ENCODE data around the gene PACRG.

PACRG gene

DNA sequence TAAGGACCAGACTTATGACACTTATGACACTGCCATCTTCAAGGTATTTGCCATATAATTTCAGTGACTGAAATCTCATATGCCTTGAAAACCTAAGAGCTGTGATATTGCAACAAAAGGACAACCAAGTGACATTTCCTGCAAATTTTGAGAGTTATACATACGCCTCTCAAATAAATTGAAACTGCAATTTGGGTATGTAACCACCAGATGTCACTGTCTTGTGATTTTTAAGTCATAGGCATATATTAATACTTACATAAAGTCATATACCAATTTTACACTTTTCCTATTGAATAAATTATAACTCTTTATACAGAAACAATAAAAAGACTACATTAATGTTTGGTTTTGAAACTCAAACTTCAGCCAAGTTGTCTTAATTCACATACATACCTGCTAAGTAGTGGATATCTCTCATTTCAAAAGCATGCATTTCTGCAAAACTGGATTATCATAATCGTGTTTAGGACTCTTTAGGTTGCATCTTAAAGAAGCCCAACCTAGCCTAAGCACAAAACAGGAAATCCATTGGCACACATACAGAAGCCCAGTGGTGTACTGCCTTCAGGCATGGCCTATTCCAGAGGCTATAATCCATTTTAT lies 180.2 kb downstream of the PACRG start:
- no peaks in the 10 kb centered on the region for H3K36me3 ChIP-seq (ENCODE audit: insufficient read depth, low read length)

DNA sequence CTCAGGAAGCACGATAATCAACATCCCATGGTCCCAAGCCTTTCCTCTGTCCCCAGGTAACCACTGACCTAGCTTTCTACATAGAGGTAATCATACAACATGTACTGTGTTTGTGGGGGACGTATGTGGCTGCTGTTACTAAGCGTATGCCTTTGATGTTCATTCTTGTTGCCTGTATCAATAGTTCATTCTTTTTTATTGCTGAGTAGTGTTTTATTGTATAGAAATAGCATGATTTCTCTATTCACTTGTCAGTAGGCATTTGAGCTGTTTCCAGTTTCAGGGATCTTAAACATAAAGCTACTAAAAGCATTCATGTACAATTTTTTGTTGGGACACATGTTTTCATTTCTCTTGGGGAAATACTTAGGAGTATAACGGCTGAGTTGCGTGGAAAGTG lies 185.4 kb downstream of the PACRG start:
- H3K36me3 ChIP-seq (ENCODE audit: insufficient read depth, low read length): no peaks in the 10 kb centered on the region
- no peaks in the 10 kb centered on the region for H3K4me1 ChIP-seq (ENCODE audit: insufficient read depth, low read length)
- H3K9me3 ChIP-seq (ENCODE audit: low read length): no peaks in the 10 kb centered on the region
- H3K4me3 ChIP-seq (ENCODE audit: low read depth in 1 of 2, low read length in 2 of 2): no peak overlapping the region
- H3K27ac ChIP-seq (ENCODE audit: low read depth, low read length): no peak overlapping the region
- no peaks in the 10 kb centered on the region for H3K27me3 ChIP-seq (ENCODE audit: control insufficient read depth in 1 of 2, insufficient read depth in 2 of 2, low read length in 2 of 2)
- no peak overlapping the region for H3K9ac ChIP-seq (ENCODE audit: low read length)

More for the DNA sequence above, 180.2 kb downstream of the PACRG start:
- Histone ChIP-seq H3K4me1 (ENCODE audit: insufficient read depth, low read length) (no peaks in the 10 kb centered on the region), H3K27me3 (ENCODE audit: control insufficient read depth in 1 of 2, insufficient read depth in 2 of 2, low read length in 2 of 2) (no peaks in the 10 kb centered on the region), H3K9ac (ENCODE audit: low read length) (no peak overlapping the region), H3K9me3 (ENCODE audit: low read length) (no peaks in the 10 kb centered on the region), H3K27ac (ENCODE audit: low read depth, low read length) (no peak overlapping the region), H3K4me3 (ENCODE audit: low read depth in 1 of 2, low read length in 2 of 2) (no peak overlapping the region)

DNA sequence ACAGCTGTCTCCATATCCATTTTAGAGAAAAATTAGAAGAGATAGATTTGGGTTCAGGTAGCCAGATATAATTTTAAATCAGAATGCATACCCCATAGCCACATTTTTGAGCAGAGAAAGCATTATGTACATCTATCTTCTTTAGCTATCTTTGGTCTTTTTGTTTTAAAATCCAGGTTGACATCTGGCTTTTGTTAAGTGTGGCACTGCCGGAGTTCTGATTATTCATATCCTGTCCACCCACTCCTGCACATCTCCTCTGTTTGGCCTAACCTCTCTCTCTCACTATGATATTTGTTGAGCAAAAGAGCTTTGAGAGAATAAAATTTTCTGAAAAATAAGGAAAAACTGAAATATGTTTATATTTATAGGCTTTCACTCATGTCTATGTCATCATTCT lies 189.7 kb downstream of the PACRG start:
- no peaks in the 10 kb centered on the region for H3K36me3 ChIP-seq (ENCODE audit: insufficient read depth, low read length)
- no peak overlapping the region for H3K4me3 ChIP-seq (ENCODE audit: low read depth in 1 of 2, low read length in 2 of 2)
- no peaks in the 10 kb centered on the region for H3K4me1 ChIP-seq (ENCODE audit: insufficient read depth, low read length)
- no peak overlapping the region for H3K27ac ChIP-seq (ENCODE audit: low read depth, low read length)
- H3K27me3 ChIP-seq (ENCODE audit: control insufficient read depth in 1 of 2, insufficient read depth in 2 of 2, low read length in 2 of 2): no peaks in the 10 kb centered on the region
- H3K9ac ChIP-seq (ENCODE audit: low read length): no peak overlapping the region
- no peaks in the 10 kb centered on the region for H3K9me3 ChIP-seq (ENCODE audit: low read length)

DNA sequence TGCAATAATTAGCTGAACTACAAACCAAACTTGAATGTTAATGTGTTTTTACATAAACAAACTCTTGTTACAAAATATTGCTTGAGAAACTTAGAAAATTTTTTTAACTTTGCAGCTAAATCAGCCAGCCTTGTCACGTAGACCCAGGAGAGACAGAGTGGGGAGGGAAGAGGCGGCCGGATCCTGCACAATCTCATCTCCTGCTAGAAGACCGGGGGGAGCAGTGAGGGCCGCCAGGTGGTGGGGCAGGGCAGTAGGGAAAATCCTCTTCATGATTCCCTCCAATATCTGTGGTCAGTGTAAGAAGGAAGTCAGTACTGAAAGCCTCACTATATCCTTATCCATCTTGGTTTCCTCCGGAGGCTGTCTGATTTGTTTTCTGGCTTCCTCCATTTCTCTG lies 193.3 kb downstream of the PACRG start:
- no peak overlapping the region for H3K4me3 ChIP-seq (ENCODE audit: low read depth in 1 of 2, low read length in 2 of 2)
- no peaks in the 10 kb centered on the region for H3K4me1 ChIP-seq (ENCODE audit: insufficient read depth, low read length)
- H3K36me3 ChIP-seq (ENCODE audit: insufficient read depth, low read length): no peaks in the 10 kb centered on the region
- no peak overlapping the region for H3K27ac ChIP-seq (ENCODE audit: low read depth, low read length)
- H3K27me3 ChIP-seq (ENCODE audit: control insufficient read depth in 1 of 2, insufficient read depth in 2 of 2, low read length in 2 of 2): no peaks in the 10 kb centered on the region
- no peaks in the 10 kb centered on the region for H3K9me3 ChIP-seq (ENCODE audit: low read length)
- no peak overlapping the region for H3K9ac ChIP-seq (ENCODE audit: low read length)

DNA sequence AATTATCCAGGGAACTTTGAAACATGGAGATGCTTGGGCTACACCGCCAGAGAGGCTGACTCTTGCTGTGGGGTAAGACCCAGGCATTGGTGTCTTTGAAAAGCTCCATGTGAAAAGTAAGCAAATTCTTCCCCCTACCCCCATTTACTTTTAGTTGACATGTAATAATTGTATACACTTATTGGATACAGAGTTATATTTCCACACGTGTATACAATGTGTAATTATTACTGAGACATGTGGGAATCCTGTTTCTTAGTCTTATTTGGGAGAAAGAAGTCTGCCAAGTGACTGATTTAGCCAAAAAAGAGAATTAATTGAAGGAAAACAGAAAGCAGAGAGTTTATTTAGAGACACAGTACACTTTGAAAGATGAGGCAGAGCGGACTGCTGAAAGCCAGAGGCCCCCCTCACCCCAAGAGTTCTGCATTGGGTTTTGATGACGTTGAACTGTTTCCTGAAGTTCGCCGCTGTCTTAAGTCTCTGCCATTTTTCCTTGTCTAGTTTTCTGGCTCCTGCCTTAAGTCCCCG lies 193.8 kb downstream of the PACRG start:
- Histone ChIP-seq H3K36me3 (ENCODE audit: insufficient read depth, low read length) (no peaks in the 10 kb centered on the region), H3K9me3 (ENCODE audit: low read length) (no peaks in the 10 kb centered on the region), H3K27me3 (ENCODE audit: control insufficient read depth in 1 of 2, insufficient read depth in 2 of 2, low read length in 2 of 2) (no peaks in the 10 kb centered on the region), H3K9ac (ENCODE audit: low read length) (no peak overlapping the region), H3K4me1 (ENCODE audit: insufficient read depth, low read length) (no peaks in the 10 kb centered on the region), H3K27ac (ENCODE audit: low read depth, low read length) (no peak overlapping the region), H3K4me3 (ENCODE audit: low read depth in 1 of 2, low read length in 2 of 2) (no peak overlapping the region)

DNA sequence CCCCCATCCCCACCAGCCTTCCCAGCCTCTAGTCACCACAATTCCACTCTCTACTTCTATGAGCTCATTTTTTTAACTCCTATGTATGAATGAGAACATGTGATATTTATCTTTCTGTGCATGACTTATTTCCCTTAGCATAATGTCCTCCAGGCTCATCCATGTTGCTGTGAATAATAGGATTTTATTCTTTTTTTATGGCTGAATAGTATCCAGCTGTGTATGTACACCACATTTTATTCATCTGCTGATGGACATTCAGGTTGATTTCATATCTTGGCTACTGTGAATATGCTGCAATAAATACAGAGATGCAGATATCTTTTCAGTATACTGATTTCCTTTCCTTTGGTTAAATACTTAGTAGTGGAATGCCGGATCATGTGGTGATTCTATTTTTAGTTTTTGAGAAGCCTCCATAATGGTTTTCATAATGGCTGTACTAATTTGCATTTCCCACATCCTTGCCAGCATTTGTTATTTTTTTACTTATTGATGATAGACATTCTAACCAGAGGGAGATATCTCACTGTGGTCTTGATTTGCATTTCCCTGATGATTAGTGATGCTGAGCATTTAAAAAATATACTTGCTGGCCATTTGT lies 194.9 kb downstream of the PACRG start:
- H3K4me3 ChIP-seq (ENCODE audit: low read depth in 1 of 2, low read length in 2 of 2): no peak overlapping the region
- H3K9me3 ChIP-seq (ENCODE audit: low read length): no peaks in the 10 kb centered on the region
- no peak overlapping the region for H3K9ac ChIP-seq (ENCODE audit: low read length)
- H3K4me1 ChIP-seq (ENCODE audit: insufficient read depth, low read length): no peaks in the 10 kb centered on the region
- no peaks in the 10 kb centered on the region for H3K27me3 ChIP-seq (ENCODE audit: control insufficient read depth in 1 of 2, insufficient read depth in 2 of 2, low read length in 2 of 2)
- H3K36me3 ChIP-seq (ENCODE audit: insufficient read depth, low read length): no peaks in the 10 kb centered on the region
- no peak overlapping the region for H3K27ac ChIP-seq (ENCODE audit: low read depth, low read length)

DNA sequence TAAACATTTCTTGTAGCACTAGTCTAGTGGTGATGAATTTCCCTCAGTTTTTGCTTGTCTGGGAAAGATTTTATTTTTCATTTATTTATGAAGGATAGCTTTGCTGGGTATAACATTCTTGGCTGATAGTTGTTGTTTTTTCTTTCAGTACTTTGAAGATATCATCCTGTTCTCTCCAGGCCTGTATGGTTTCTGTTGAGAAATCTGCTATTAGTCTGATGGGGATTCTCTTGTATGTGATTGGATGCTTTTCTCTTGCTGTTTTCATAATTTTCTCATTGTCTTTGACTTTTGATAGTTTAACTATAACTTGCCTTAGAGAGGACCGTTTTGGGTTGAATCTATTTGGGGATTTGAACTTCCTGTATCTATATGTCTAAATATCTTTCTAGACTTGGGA lies 207.1 kb downstream of the PACRG start:
- no peaks in the 10 kb centered on the region for H3K4me1 ChIP-seq (ENCODE audit: insufficient read depth, low read length)

DNA sequence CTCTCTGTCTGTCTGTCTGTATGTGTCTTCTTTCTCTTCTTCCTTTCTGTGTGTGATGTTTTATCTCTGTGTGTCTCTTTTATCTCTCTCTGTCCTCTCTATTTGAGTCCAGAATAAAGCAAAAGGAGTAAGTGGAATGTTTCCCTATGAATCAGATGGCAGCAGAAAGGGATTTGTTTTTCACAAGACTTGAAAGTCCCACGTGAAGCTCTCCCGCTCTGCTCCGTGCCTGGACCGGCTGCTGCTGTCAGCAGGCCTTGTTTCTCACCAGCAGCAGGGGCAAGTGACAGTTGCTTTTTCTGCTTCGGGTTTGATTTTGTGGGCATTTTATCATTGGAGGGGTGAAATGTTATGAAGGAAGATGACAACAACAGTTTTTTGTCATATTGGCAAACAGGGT lies 212.7 kb downstream of the PACRG start:
- H3K4me3 ChIP-seq (ENCODE audit: low read depth in 1 of 2, low read length in 2 of 2): no peak overlapping the region
- H3K36me3 ChIP-seq (ENCODE audit: insufficient read depth, low read length): no peaks in the 10 kb centered on the region
- H3K27ac ChIP-seq (ENCODE audit: low read depth, low read length): no peak overlapping the region
- no peak overlapping the region for H3K9ac ChIP-seq (ENCODE audit: low read length)
- no peaks in the 10 kb centered on the region for H3K4me1 ChIP-seq (ENCODE audit: insufficient read depth, low read length)
- no peaks in the 10 kb centered on the region for H3K9me3 ChIP-seq (ENCODE audit: low read length)
- H3K27me3 ChIP-seq (ENCODE audit: control insufficient read depth in 1 of 2, insufficient read depth in 2 of 2, low read length in 2 of 2): no peaks in the 10 kb centered on the region

More for the DNA sequence above, 207.1 kb downstream of the PACRG start:
- Histone ChIP-seq H3K27me3 (ENCODE audit: control insufficient read depth in 1 of 2, insufficient read depth in 2 of 2, low read length in 2 of 2) (no peaks in the 10 kb centered on the region), H3K36me3 (ENCODE audit: insufficient read depth, low read length) (no peaks in the 10 kb centered on the region), H3K9me3 (ENCODE audit: low read length) (peaks cover 8% of the 10 kb centered on the region), H3K4me3 (ENCODE audit: low read depth in 1 of 2, low read length in 2 of 2) (no peak overlapping the region), H3K9ac (ENCODE audit: low read length) (no peak overlapping the region), H3K27ac (ENCODE audit: low read depth, low read length) (no peak overlapping the region)

DNA sequence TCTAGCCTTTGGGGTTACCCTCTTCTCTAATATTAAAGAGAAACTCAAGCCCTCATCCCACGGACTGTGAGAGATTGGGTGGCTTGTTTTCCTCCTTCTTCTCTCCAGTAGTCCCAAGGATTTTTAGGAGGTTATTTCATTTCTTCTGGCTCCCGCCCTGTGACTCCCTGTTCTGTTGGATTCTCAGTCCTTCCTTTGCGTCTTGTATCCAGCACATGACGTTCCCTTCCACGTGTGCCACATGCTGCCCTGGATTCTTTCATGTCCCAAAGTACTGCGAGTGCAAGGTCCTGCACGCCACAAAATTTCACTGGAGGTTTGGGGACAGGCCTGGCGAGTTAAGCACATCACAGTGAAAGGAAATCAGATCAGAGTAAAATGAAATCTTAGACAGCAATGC lies 213.4 kb downstream of the PACRG start:
- Histone ChIP-seq H3K27me3 (ENCODE audit: control insufficient read depth in 1 of 2, insufficient read depth in 2 of 2, low read length in 2 of 2) (no peaks in the 10 kb centered on the region), H3K4me3 (ENCODE audit: low read depth in 1 of 2, low read length in 2 of 2) (no peak overlapping the region), H3K9me3 (ENCODE audit: low read length) (no peaks in the 10 kb centered on the region), H3K4me1 (ENCODE audit: insufficient read depth, low read length) (no peaks in the 10 kb centered on the region), H3K36me3 (ENCODE audit: insufficient read depth, low read length) (no peaks in the 10 kb centered on the region), H3K27ac (ENCODE audit: low read depth, low read length) (no peak overlapping the region), H3K9ac (ENCODE audit: low read length) (no peak overlapping the region)

DNA sequence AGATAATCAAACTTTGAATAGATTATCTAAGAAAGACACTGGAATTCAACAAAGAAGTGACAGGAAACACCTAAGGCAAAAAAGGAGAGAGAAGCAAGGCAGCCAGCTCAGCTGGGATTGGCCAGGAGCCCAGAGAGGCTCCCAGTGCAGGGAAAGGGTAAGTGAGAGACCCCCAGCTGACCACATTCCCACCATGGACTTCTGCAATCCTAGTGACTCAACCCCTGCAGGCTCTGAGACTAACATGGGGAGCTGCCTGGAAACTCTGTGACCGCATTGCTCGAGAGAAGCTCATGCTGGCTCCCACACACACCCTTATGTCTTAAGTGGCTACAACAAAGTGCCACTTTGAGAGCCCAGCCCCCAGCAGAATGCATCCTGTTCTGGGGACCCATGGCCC lies 215.1 kb downstream of the PACRG start:
- Histone ChIP-seq H3K27me3 (ENCODE audit: control insufficient read depth in 1 of 2, insufficient read depth in 2 of 2, low read length in 2 of 2) (no peaks in the 10 kb centered on the region), H3K4me3 (ENCODE audit: low read depth in 1 of 2, low read length in 2 of 2) (no peak overlapping the region), H3K9me3 (ENCODE audit: low read length) (no peaks in the 10 kb centered on the region), H3K27ac (ENCODE audit: low read depth, low read length) (no peak overlapping the region), H3K36me3 (ENCODE audit: insufficient read depth, low read length) (no peaks in the 10 kb centered on the region), H3K4me1 (ENCODE audit: insufficient read depth, low read length) (no peaks in the 10 kb centered on the region), H3K9ac (ENCODE audit: low read length) (no peak overlapping the region)

DNA sequence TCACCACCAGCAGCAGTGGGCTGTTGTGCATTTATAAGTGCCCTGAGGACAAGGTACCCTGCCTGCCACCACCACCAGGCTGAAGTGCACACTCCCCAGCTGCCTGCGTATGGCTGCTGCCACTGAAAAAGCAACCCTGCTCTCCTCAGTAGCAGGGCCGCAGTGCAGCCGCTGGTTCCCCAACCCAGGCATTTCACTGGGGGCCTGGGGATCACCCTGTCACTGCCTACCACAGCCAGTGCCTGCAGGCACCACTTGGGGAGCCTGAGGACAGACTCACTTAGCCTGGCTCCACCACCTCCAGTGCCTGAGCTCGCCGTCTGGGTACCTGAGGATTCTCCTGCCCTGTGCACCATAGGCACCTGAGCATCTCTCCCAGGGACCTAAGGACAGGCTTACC lies 215.6 kb downstream of the PACRG start:
- Histone ChIP-seq H3K27ac (ENCODE audit: low read depth, low read length) (no peak overlapping the region), H3K27me3 (ENCODE audit: control insufficient read depth in 1 of 2, insufficient read depth in 2 of 2, low read length in 2 of 2) (no peaks in the 10 kb centered on the region), H3K9me3 (ENCODE audit: low read length) (no peaks in the 10 kb centered on the region)

DNA sequence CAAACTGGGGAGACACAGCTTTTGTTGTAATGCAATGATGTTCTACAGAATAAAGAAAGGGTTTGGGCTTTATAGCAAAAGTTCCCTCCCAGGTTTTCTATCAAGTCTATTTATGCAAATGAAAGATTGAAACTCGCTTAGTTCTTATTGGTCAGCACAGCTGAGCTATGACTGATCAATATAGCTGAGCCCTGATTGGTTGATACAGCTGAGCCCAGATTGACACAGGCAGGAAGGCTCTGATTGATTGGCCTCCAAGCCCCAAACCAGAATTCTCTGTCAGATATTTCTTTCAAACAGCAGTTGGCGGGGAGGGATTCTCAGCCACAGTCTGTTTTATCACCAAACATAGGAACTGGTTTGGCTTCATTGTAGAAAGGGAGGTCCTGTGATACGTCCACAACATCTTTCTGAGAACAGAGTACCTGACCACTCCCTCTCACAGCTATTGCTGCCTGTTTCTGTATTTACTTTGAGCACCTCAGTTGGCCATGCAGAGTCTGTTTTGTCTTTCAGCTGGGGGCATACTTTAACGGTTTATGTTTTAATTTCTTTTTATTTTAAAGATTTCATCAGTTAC lies 223.5 kb downstream of the PACRG start:
- Histone ChIP-seq H3K9me3 (ENCODE audit: low read length) (no peaks in the 10 kb centered on the region), H3K36me3 (ENCODE audit: insufficient read depth, low read length) (no peaks in the 10 kb centered on the region), H3K4me3 (ENCODE audit: low read depth in 1 of 2, low read length in 2 of 2) (no peak overlapping the region), H3K27me3 (ENCODE audit: control insufficient read depth in 1 of 2, insufficient read depth in 2 of 2, low read length in 2 of 2) (no peaks in the 10 kb centered on the region), H3K9ac (ENCODE audit: low read length) (no peak overlapping the region), H3K4me1 (ENCODE audit: insufficient read depth, low read length) (no peaks in the 10 kb centered on the region), H3K27ac (ENCODE audit: low read depth, low read length) (no peak overlapping the region)

More for the DNA sequence above, 215.6 kb downstream of the PACRG start:
- Histone ChIP-seq H3K4me3 (ENCODE audit: low read depth in 1 of 2, low read length in 2 of 2) (no peak overlapping the region), H3K36me3 (ENCODE audit: insufficient read depth, low read length) (no peaks in the 10 kb centered on the region), H3K4me1 (ENCODE audit: insufficient read depth, low read length) (no peaks in the 10 kb centered on the region), H3K9ac (ENCODE audit: low read length) (no peak overlapping the region)

All from muscle layer of colon (tissue), 2 donors.